IPS DF 6.9 (cell line): ENCODE measurements around the gene PVALEF.

Experiments used
- DNase-seq: peaks from one replicate; pipeline ENCODE4 v3.0.0-alpha.2; 2013; ENCODE audit warnings: low read depth, low spot score
- H3K27ac ChIP-seq: one replicate; pipeline ENCODE4 v1.5.1; 2013; ENCODE audit warnings: low read length, control low read depth
- H3K27me3 ChIP-seq: 2 replicates; pipeline ENCODE4 v1.6.1; 2013; ENCODE audit warnings: mild to moderate bottlenecking, low read length; ENCODE audit not compliant: control insufficient read depth, insufficient read depth
- H3K36me3 ChIP-seq: 2 replicates; pipeline ENCODE4 v1.6.1; 2013; ENCODE audit warnings: low read length; ENCODE audit not compliant: control insufficient read depth, insufficient read depth
- H3K4me1 ChIP-seq: 2 replicates; pipeline ENCODE4 v1.6.1; 2013; ENCODE audit warnings: low read length; ENCODE audit not compliant: control insufficient read depth, insufficient read depth
- H3K4me3 ChIP-seq: 2 replicates; pipeline ENCODE4 v1.5.1; 2013; ENCODE audit warnings: mild to moderate bottlenecking, low read length
- H3K9me3 ChIP-seq: 2 replicates; pipeline ENCODE4 v1.6.1; 2013; ENCODE audit warnings: low read length, inconsistent platforms; ENCODE audit not compliant: control insufficient read depth, insufficient read depth
- WGBS: extraction: QIAGEN DNeasy Blood & Tissue Kit; methylation state at CpG from one replicate; pipeline ENCODE4 v1.1.7; 2013; ENCODE audit warnings: mixed read lengths, missing lambda C conversion rate; ENCODE audit not compliant: insufficient read length, insufficient coverage; 5-methylcytosine and 5-hydroxymethylcytosine counted together

PVALEF gene

GRCh38 chr17:81163051-81163695 is 2.1 kb upstream of the PVALEF start:
- Histone ChIP-seq H3K4me3 (no peak overlapping the region), H3K27ac (no peak overlapping the region), H3K9me3 (no peaks in the 10 kb centered on the region), H3K27me3 (no peaks in the 10 kb centered on the region), H3K4me1 (peaks cover 2% of the 10 kb centered on the region; the same call in 1 of the 2 replicates), H3K36me3 (no peaks in the 10 kb centered on the region; the same call in 1 of the 2 replicates)
- no CpG with 5 or more reads among the region's 19 CpGs for WGBS
- DNase-seq, result no peak

DNA sequence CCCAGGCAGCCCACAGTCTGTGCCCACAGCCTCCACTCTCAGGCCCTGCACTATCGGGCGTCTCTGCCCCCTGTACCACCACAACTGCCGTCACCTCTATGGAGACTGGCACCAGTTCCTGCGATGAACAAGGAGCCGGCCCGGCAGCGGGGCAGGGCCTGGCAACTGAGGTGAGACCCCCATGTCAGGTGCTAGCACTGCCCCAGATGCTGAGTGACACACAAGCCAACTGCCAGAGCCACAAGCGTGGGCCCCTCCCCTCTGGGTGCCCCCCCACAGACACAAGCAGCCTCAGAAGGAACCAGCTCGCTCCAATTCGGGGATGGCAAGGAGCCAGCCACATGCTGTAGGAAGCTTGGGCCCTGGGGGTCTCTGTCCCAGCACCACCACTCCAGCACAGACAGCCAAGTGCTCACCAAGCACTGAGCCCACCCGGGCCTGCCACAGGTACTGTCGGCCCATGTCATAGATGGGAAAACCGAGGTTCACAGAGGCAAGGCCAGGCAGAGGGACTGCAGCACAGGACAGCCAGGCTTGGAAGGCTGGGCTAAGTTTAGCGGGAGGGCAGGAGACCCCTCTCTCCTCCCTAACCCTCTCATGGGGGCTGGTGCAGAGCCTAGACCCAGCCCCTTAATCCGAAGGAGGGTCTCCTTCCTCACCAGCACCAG is 1.5 kb upstream of the PVALEF start:
- Histone ChIP-seq H3K36me3 (no peaks in the 10 kb centered on the region; the same call in 1 of the 2 replicates), H3K27me3 (no peaks in the 10 kb centered on the region), H3K4me1 (peaks cover 2% of the 10 kb centered on the region; the same call in 1 of the 2 replicates), H3K4me3 (no peak overlapping the region), H3K9me3 (no peaks in the 10 kb centered on the region), H3K27ac (no peak overlapping the region)
- DNase-seq, result no peak
- WGBS, result no CpG with 5 or more reads among the region's 15 CpGs

- H3K9me3 ChIP-seq, result no peaks in the 10 kb centered on the region
- H3K27ac ChIP-seq, result no peak overlapping the region
- no peak overlapping the region for H3K4me3 ChIP-seq
- no CpG with 5 or more reads among the region's 19 CpGs for WGBS
- peaks cover 2% of the 10 kb centered on the region; the same call in 1 of the 2 replicates for H3K4me1 ChIP-seq
- DNase-seq, result no peak
- H3K36me3 ChIP-seq, result no peaks in the 10 kb centered on the region; the same call in 1 of the 2 replicates
- H3K27me3 ChIP-seq, result no peaks in the 10 kb centered on the region
Measured at GRCh38 chr17:81164371-81165245, 699 bp upstream of the PVALEF start.

GRCh38 chr17:81166033-81166492 is 756 bp downstream of the PVALEF start, which contains the start of gene AATK:
Gene AATK, minus strand, starts transcription at chr17:81166221. Its CDS starts 229 bp downstream, at chr17:81165992.
- no peaks in the 10 kb centered on the region for H3K9me3 ChIP-seq
- H3K4me1 ChIP-seq, result peaks cover 2% of the 10 kb centered on the region; the same call in 1 of the 2 replicates
- H3K27ac ChIP-seq, result no peak within 1 kb of the TSS
- no CpG with 5 or more reads among the region's 62 CpGs for WGBS
- H3K27me3 ChIP-seq, result no peaks in the 10 kb centered on the region
- DNase-seq, result no peak
- H3K4me3 ChIP-seq, result peak within 1 kb of the TSS; percentile 44; the same call in 1 of the 2 replicates
- no peaks in the 10 kb centered on the region; the same call in 1 of the 2 replicates for H3K36me3 ChIP-seq

- peaks cover 2% of the 10 kb centered on the region; the same call in 1 of the 2 replicates for H3K4me1 ChIP-seq
- no peaks in the 10 kb centered on the region for H3K27me3 ChIP-seq
Measured at GRCh38 chr17:81167194-81167524, 1.9 kb downstream of the PVALEF start.

DNA sequence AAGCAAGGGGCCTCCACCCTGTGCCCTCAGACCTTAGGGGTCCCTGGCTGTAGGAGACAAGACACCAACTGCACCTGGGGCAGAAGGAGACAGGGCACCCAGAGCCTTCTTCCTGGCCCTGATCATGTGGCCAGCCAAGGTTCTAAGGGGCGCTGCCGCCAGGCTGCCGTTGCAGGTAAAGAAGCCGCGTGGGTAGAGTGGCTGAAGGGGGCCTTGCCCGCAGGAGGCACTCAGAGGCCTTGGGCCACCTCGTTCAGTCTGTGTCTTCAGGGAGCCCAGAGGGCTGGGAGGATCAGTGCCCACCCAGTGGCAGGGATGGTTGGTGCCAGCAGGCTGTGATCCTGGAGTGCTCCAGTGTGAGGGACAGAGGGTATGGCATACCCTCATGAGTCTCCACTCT is 2.3 kb downstream of the PVALEF start:
- Histone ChIP-seq H3K27ac (no peak overlapping the region), H3K4me3 (no peak overlapping the region), H3K36me3 (no peaks in the 10 kb centered on the region; the same call in 1 of the 2 replicates), H3K4me1 (peaks cover 2% of the 10 kb centered on the region; the same call in 1 of the 2 replicates), H3K27me3 (no peaks in the 10 kb centered on the region), H3K9me3 (no peaks in the 10 kb centered on the region)
- WGBS, result no CpG with 5 or more reads among the region's 7 CpGs
- DNase-seq, result no peak

More at GRCh38 chr17:81167194-81167524, 1.9 kb downstream of the PVALEF start:
- no peak overlapping the region for H3K27ac ChIP-seq
- H3K36me3 ChIP-seq, result no peaks in the 10 kb centered on the region; the same call in 1 of the 2 replicates
- no CpG with 5 or more reads among the region's 4 CpGs for WGBS
- DNase-seq, result no peak
- H3K9me3 ChIP-seq, result no peaks in the 10 kb centered on the region
- no peak overlapping the region for H3K4me3 ChIP-seq

DNA sequence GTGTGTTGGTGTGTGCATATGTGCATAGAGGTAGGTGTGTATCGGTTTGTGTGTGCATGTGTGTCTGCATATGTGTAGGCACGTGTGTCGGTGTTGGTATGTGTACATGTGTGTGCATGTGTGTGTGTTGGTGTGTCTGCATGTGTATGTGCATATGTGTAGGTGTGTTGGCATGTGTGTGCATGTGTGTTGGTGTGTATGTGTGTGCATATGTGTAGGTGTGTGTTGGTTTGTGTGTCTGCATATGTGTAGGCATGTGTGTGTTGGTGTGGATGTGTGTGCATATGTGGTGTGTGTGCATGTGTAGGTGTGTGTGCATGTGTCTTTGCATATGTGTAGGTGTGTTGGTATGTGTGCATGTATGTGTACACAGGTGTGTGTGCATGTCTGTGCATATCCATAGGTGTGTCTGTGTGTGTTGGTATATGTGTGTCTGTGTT is 4.6 kb downstream of the PVALEF start:
- Histone ChIP-seq H3K4me1 (peaks cover 2% of the 10 kb centered on the region; the same call in 1 of the 2 replicates), H3K27ac (no peak overlapping the region), H3K27me3 (no peaks in the 10 kb centered on the region), H3K36me3 (no peaks in the 10 kb centered on the region), H3K9me3 (no peaks in the 10 kb centered on the region), H3K4me3 (no peak overlapping the region)
- DNase-seq, result no peak
- WGBS, result no CpG with 5 or more reads among the region's 3 CpGs

GRCh38 chr17:81170727-81171494 is 5.6 kb downstream of the PVALEF start:
- Histone ChIP-seq H3K36me3 (no peaks in the 10 kb centered on the region), H3K27me3 (no peaks in the 10 kb centered on the region)
- WGBS, result no CpG with 5 or more reads among the region's 15 CpGs

DNA sequence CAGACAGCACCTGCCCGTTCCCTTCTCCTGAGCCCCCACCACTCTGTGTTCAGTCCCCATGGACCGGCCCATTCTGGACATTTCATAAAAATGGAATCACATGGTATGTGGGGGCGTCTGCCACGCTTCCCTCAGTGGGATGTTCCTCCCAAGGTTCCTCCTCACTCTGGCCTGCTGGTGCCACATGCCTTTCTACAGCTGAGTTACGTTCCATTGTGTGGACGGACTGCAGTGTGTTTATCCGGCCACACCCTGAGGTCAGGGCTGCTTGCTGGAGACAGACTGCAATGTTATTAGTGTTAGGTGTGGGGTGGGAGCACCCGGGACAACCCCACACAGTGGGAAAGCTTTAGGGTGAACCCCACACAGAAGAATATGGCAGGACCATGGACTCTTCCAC is 6.6 kb downstream of the PVALEF start:
- Histone ChIP-seq H3K36me3 (no peaks in the 10 kb centered on the region), H3K4me1 (no peaks in the 10 kb centered on the region), H3K9me3 (no peaks in the 10 kb centered on the region), H3K4me3 (no peak overlapping the region), H3K27me3 (no peaks in the 10 kb centered on the region), H3K27ac (no peak overlapping the region)
- DNase-seq, result no peak
- no CpG with 5 or more reads among the region's 8 CpGs for WGBS

More at GRCh38 chr17:81170727-81171494, 5.6 kb downstream of the PVALEF start:
- no peak overlapping the region for H3K27ac ChIP-seq
- H3K9me3 ChIP-seq, result no peaks in the 10 kb centered on the region
- H3K4me3 ChIP-seq, result no peak overlapping the region
- no peak for DNase-seq
- peaks cover 2% of the 10 kb centered on the region; the same call in 1 of the 2 replicates for H3K4me1 ChIP-seq
